ENCODE data around the gene SEPTIN6.

Gene SEPTIN6

GRCh38 chrX:119687661-119688413, 5.1 kb downstream of the SEPTIN6 start:
- Histone ChIP-seq H3K9me3 (ENCODE audit: control insufficient read depth, insufficient read depth, low read depth, low read length) (no peaks in the 10 kb centered on the region), H3K27ac (ENCODE audit: extremely low read depth, low read depth, low read length) (no peak overlapping the region), H3K4me3 (ENCODE audit: low read depth, low read length) (no peak overlapping the region), H3K4me1 (ENCODE audit: control insufficient read depth, insufficient read depth, low read length) (peaks cover 13% of the 10 kb centered on the region; the same call in 1 of the 2 replicates), H3K36me3 (ENCODE audit: control insufficient read depth in 2 of 2, insufficient read depth in 1 of 2, low read length in 2 of 2) (no peaks in the 10 kb centered on the region)
- TF ChIP-seq ZNF132 (tag by site-specific recombination; IDR thresholded peaks at IDR 0.05; ENCODE audit: borderline replicate concordance) (no peak), WT1 (tag by site-specific recombination; IDR thresholded peaks at IDR 0.05) (no peak), HOXD13 (CRISPR knock-in tag; IDR thresholded peaks at IDR 0.05; ENCODE audit: borderline replicate concordance) (no peak), ZNF24 (tag by site-specific recombination; IDR thresholded peaks at IDR 0.05) (no peak), SP3 (tag by site-specific recombination; IDR thresholded peaks at IDR 0.05) (no peak), ATF2 (tag by site-specific recombination; IDR thresholded peaks at IDR 0.05; ENCODE audit: low read depth) (no peak), HIC1 (tag by site-specific recombination; IDR thresholded peaks at IDR 0.05) (no peak), GLI2 (tag by site-specific recombination; IDR thresholded peaks at IDR 0.05; ENCODE audit: borderline replicate concordance, low read depth) (no peak), EGR2 (tag by site-specific recombination; IDR thresholded peaks at IDR 0.05; ENCODE audit: low read depth) (peak; percentile 22; the same call in 1 of the 2 replicates), INSM2 (tag by site-specific recombination; IDR thresholded peaks at IDR 0.05) (no peak), ZNF530 (tag by site-specific recombination; IDR thresholded peaks at IDR 0.05; ENCODE audit: low read depth) (no peak), MEIS1 (CRISPR knock-in tag; IDR thresholded peaks at IDR 0.05; ENCODE audit: borderline replicate concordance) (no peak), ZFHX2 (tag by site-specific recombination; conservative IDR thresholded peaks at IDR 0.05) (peak; percentile 45), TRIM28 (IDR thresholded peaks at IDR 0.05; ENCODE audit: borderline replicate concordance, low read length) (no peak), MYNN (tag by site-specific recombination; IDR thresholded peaks at IDR 0.05; ENCODE audit: borderline replicate concordance) (no peak), SP7 (tag by site-specific recombination; IDR thresholded peaks at IDR 0.05) (no peak), ZNF112 (tag by site-specific recombination; IDR thresholded peaks at IDR 0.05) (no peak)
- POLR2A ChIA-PET, result no interaction called here
- CTCF ChIA-PET, result no interaction called here

- no peak overlapping the region for H3K4me3 ChIP-seq (ENCODE audit: low read depth, low read length)
- ChIA-PET POLR2A (no interaction called here), CTCF (interaction anchor here (1.2 to 1.3 kb wide), 2 partner anchors 24 to 43 kb away, joined by 3 to 4 read pairs; no protein-coding TSS in a partner anchor)
- peak overlapping the region; percentile 36; the same call in 1 of the 2 replicates for H3K27ac ChIP-seq (ENCODE audit: extremely low read depth, low read depth, low read length)
- no peaks in the 10 kb centered on the region for H3K36me3 ChIP-seq (ENCODE audit: control insufficient read depth in 2 of 2, insufficient read depth in 1 of 2, low read length in 2 of 2)
- no peaks in the 10 kb centered on the region for H3K9me3 ChIP-seq (ENCODE audit: control insufficient read depth, insufficient read depth, low read depth, low read length)
- peaks cover 11% of the 10 kb centered on the region; the same call in 1 of the 2 replicates for H3K4me1 ChIP-seq (ENCODE audit: control insufficient read depth, insufficient read depth, low read length)
- TF ChIP-seq ZNF341 (tag by site-specific recombination; IDR thresholded peaks at IDR 0.05; ENCODE audit: low read depth) (no peak), ZBTB20 (tag by site-specific recombination; IDR thresholded peaks at IDR 0.05) (0 out of 2 replicates have a peak, but pooled peaks have one; percentile 18)
These were observed 6.8 kb downstream of the SEPTIN6 start for GRCh38 chrX:119686087-119686691.

All from HEK293 (cell line).